COLO668 (cell line): ENCODE data around the gene SCUBE2.

Experiments used
- DNase-seq: peaks from one replicate; lab custom pipeline; 2025; ENCODE audit not compliant: unreplicated experiment; lab: John Stamatoyannopoulos, UW

The SCUBE2 gene

GRCh38 chr11:9047964-9048523, 43.4 kb downstream of the SCUBE2 start:
- DNase-seq = no peak

- DNase-seq = no peak
Observed at GRCh38 chr11:9046481-9046880, 44.9 kb downstream of the SCUBE2 start.

GRCh38 chr11:9042488-9042887, 48.9 kb downstream of the SCUBE2 start:
- DNase-seq = no peak

- no peak for DNase-seq
Observed at GRCh38 chr11:9041747-9042146, 49.7 kb downstream of the SCUBE2 start.

GRCh38 chr11:9040410-9040809, 51.0 kb downstream of the SCUBE2 start:
- no peak for DNase-seq

GRCh38 chr11:9039863-9040262, 51.5 kb downstream of the SCUBE2 start:
- DNase-seq = no peak

- DNase-seq = no peak
Observed at GRCh38 chr11:9039198-9039597, 52.2 kb downstream of the SCUBE2 start.

- no peak for DNase-seq
Observed at GRCh38 chr11:9038541-9038940, 52.9 kb downstream of the SCUBE2 start.

- no peak for DNase-seq
Observed at GRCh38 chr11:9037963-9038362, 53.4 kb downstream of the SCUBE2 start.

- no peak for DNase-seq
Observed at GRCh38 chr11:9037046-9037780, 54.2 kb downstream of the SCUBE2 start.

- no peak for DNase-seq
Observed at GRCh38 chr11:9030601-9031000, 60.8 kb downstream of the SCUBE2 start.

- no peak for DNase-seq
Observed at GRCh38 chr11:9029422-9029821, 62.0 kb downstream of the SCUBE2 start.

GRCh38 chr11:9028581-9028980, 62.8 kb downstream of the SCUBE2 start:
- DNase-seq = no peak

GRCh38 chr11:9025101-9025850, 66.1 kb downstream of the SCUBE2 start:
- no peak for DNase-seq

- no peak for DNase-seq
Observed at GRCh38 chr11:9022961-9023680, 68.3 kb downstream of the SCUBE2 start.

GRCh38 chr11:9020916-9021315, 70.5 kb downstream of the SCUBE2 start:
- DNase-seq = no peak

GRCh38 chr11:9019861-9020260, 71.5 kb downstream of the SCUBE2 start:
- DNase-seq = no peak

- no peak for DNase-seq
Observed at GRCh38 chr11:9017773-9018172, 73.6 kb downstream of the SCUBE2 start.

- DNase-seq = no peak
Observed at GRCh38 chr11:9016916-9017642, 74.3 kb downstream of the SCUBE2 start.

GRCh38 chr11:9015677-9016076, 75.7 kb downstream of the SCUBE2 start:
- peak; percentile 45 for DNase-seq

- no peak for DNase-seq
Observed at GRCh38 chr11:9014826-9015225, 76.6 kb downstream of the SCUBE2 start.
